Activated B cell treated with CpG ODN at 0.5 μM for 24 hours (primary cell): Measurements from ENCODE around the gene APAF1. TPM values are rescaled to one million over a fixed set of nuclear protein-coding genes. Genes with fewer than 3 reads are reported as not detected.

Experiments used
- ATAC-seq: fragments of 200-7000 bp; cut with Tn5 transposase; one replicate; pipeline ENCODE4 v1.10.0; 2021; ENCODE audit warnings: low read depth, mild to moderate bottlenecking, moderate library complexity
- CTCF ChIA-PET: fragments of 350-600 bp; sonication (Branson Sonifier 250); formaldehyde crosslinking; loops from one replicate; lab custom pipeline; 2021; ENCODE audit warnings: antibody characterized with exemption; lab: Charles Lee
- POLR2A ChIA-PET: fragments of 350-600 bp; sonication (Branson Sonifier 250); formaldehyde crosslinking; loops from one replicate; lab custom pipeline; 2021; ENCODE audit warnings: antibody characterized with exemption; lab: Charles Lee
- DNase-seq: peaks from one replicate; pipeline ENCODE4 v3.0.0; 2022
- H3K27ac Mint-ChIP-seq: one replicate; pipeline ENCODE4 v1.8.0; 2020; ENCODE audit warnings: mixed read lengths
- H3K27me3 Mint-ChIP-seq: one replicate; pipeline ENCODE4 v1.8.0; 2021; ENCODE audit warnings: mixed read lengths
- H3K36me3 Mint-ChIP-seq: one replicate; pipeline ENCODE4 v1.8.0; 2021; ENCODE audit warnings: low read depth, mixed read lengths
- H3K4me1 Mint-ChIP-seq: one replicate; pipeline ENCODE4 v1.8.0; 2021; ENCODE audit warnings: mixed read lengths
- H3K4me3 Mint-ChIP-seq: one replicate; pipeline ENCODE4 v1.8.0; 2020; ENCODE audit warnings: mild to moderate bottlenecking, mixed read lengths
- H3K9me3 Mint-ChIP-seq: one replicate; pipeline ENCODE4 v1.8.0; 2020; ENCODE audit warnings: mixed read lengths
- intact Hi-C: fragments of 100-400 bp; cut with micrococcal nuclease; formaldehyde crosslinking; loops from one replicate; pipeline ENCODE4 v1.15.1; 2024
- total RNA-seq: library from RNA; stranded (reverse); gene quantifications from 2 replicates; pipeline ENCODE4 v1.2.3, GENCODE V29; 2022
- TF ChIP-seq, protein P1 (sequence below): fragments of 200-600 bp; IDR thresholded peaks from one replicate; pipeline ENCODE4 v1.8.0; 2022; ENCODE audit warnings: antibody characterized with exemption, mild to moderate bottlenecking

Gene APAF1
- total RNA-seq, 1 donor from 2014 or later: 24.0 TPM

DNA sequence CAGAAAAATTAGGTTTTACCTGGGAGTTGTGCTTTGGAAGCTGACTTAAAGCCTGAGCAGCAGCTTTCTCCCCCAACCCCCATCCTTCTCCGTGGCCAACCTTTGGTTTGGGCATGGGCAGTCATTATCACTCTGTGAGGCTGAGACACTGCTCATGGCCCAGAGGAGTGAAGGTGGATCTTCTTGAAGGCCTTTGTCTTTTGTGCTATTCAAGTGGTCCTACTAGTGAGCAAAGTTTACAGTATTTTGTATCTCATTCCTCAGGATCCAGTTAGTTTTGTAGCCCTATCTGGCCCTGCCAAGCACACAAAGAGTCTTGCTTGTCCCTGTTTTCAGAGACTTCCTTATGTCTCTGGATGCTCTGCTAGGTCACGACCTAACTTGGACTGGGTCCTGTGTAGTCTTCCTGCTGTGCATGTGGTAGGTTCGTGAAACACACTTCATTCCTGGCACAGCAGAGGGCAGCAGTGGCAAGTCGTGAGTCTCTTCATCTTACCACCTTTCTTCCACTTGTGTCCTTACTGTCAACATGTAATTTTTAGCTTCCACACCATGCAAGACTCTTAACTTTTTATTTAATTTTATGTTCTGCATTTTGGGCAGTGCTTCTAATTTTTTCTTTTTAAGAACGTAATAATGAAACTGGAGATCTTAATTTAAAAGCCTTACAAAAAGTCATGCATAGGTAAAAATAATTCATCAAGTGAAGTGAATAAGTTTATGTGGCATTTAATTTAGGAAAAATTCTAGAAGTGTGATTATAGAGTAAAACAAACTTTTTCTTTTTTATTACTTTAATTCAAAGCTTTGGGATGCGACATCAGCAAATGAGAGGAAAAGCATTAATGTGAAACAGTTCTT is 53.7 kb downstream of the APAF1 start:
- peaks cover 75% of the 10 kb centered on the region for H3K36me3 Mint-ChIP-seq
- POLR2A ChIA-PET: no interaction called here
- TF ChIP-seq, protein P1, sequence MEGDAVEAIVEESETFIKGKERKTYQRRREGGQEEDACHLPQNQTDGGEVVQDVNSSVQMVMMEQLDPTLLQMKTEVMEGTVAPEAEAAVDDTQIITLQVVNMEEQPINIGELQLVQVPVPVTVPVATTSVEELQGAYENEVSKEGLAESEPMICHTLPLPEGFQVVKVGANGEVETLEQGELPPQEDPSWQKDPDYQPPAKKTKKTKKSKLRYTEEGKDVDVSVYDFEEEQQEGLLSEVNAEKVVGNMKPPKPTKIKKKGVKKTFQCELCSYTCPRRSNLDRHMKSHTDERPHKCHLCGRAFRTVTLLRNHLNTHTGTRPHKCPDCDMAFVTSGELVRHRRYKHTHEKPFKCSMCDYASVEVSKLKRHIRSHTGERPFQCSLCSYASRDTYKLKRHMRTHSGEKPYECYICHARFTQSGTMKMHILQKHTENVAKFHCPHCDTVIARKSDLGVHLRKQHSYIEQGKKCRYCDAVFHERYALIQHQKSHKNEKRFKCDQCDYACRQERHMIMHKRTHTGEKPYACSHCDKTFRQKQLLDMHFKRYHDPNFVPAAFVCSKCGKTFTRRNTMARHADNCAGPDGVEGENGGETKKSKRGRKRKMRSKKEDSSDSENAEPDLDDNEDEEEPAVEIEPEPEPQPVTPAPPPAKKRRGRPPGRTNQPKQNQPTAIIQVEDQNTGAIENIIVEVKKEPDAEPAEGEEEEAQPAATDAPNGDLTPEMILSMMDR: no peak
- intact Hi-C loops: no loop called here
- H3K4me3 Mint-ChIP-seq: no peak overlapping the region
- ATAC-seq (no peak), DNase-seq (no peak)
- H3K9me3 Mint-ChIP-seq: no peaks in the 10 kb centered on the region
- H3K27ac Mint-ChIP-seq: no peak overlapping the region
- CTCF ChIA-PET: no interaction called here
- H3K4me1 Mint-ChIP-seq: no peaks in the 10 kb centered on the region
- H3K27me3 Mint-ChIP-seq: no peaks in the 10 kb centered on the region

DNA sequence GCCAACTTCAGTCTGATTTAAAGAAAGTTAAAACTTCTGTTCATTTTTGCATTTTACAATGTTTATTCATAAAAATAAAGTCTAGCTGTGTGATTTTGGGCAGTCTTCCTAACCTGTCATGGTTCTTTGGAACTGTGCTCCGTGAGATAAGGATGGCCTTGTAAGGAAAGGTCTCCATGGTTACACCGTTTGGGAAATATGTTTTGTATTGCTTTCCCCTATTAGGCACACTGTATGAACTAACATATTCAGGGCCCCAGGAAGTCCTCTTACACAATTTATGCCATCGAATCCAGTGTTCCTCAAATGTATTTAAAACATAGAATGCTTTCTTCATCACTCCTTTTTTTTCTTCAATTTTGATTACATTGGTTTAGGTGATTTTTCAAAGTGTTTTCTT is 54.5 kb downstream of the APAF1 start:
- POLR2A ChIA-PET: no interaction called here
- TF ChIP-seq, protein P1: no peak
- Mint-ChIP-seq H3K36me3 (peaks cover 71% of the 10 kb centered on the region), H3K4me3 (no peak overlapping the region), H3K27ac (no peak overlapping the region), H3K27me3 (no peaks in the 10 kb centered on the region), H3K9me3 (no peaks in the 10 kb centered on the region), H3K4me1 (no peaks in the 10 kb centered on the region)
- intact Hi-C loops: no loop called here
- DNase-seq: no peak
- no peak for ATAC-seq
- CTCF ChIA-PET: no interaction called here

DNA sequence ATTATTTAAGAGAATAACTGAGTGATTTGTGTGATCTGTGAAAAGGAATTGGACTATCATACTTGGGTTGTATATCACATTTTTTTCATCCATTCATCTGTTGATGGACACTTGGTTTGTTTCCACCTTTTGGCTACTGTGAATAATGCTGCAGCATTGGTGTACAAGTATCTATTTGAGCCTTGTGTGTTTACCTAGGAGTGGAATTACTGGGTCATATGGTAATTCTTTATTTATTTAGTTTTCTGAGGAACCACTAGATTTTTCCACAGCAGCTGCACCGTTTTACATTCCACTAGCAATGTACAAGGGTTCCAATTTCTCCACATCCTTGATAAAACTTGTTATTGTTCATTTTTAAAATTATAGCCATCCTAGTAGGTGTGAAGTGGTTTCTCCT is 56.1 kb downstream of the APAF1 start:
- POLR2A ChIA-PET: no interaction called here
- no peaks in the 10 kb centered on the region for H3K27me3 Mint-ChIP-seq
- H3K4me1 Mint-ChIP-seq: no peaks in the 10 kb centered on the region
- TF ChIP-seq, protein P1: no peak
- H3K9me3 Mint-ChIP-seq: no peaks in the 10 kb centered on the region
- DNase-seq (no peak), ATAC-seq (no peak)
- H3K27ac Mint-ChIP-seq: no peak overlapping the region
- CTCF ChIA-PET: no interaction called here
- H3K4me3 Mint-ChIP-seq: no peak overlapping the region
- peaks cover 66% of the 10 kb centered on the region for H3K36me3 Mint-ChIP-seq
- intact Hi-C loops: no loop called here

DNA sequence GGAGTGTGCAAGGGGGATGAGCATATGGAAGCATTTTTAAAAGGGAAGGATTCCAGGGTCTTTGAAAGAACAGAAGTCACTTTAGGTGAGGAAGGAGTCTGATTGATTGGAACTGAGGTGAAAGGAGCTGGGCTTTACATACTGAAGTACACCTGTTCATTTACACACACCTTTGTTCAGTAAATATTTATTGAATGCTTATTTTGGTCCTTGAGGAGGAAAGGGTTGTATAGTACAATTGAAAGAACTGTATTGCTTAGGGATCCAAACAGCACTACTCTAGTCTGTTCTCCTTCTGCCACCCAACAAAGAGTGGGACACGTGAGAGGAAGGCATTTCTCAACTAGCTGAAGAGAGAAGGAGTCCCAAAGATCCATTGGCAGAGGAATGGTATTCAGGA is 63.9 kb downstream of the APAF1 start:
- no peak for ATAC-seq
- Mint-ChIP-seq H3K36me3 (peaks cover 73% of the 10 kb centered on the region), H3K27me3 (no peaks in the 10 kb centered on the region), H3K4me3 (no peak overlapping the region), H3K27ac (no peak overlapping the region), H3K4me1 (no peaks in the 10 kb centered on the region), H3K9me3 (no peaks in the 10 kb centered on the region)
- ChIA-PET POLR2A (no interaction called here), CTCF (no interaction called here)
- DNase-seq: no peak
- intact Hi-C loops: no loop called here
- TF ChIP-seq, protein P1: no peak

DNA sequence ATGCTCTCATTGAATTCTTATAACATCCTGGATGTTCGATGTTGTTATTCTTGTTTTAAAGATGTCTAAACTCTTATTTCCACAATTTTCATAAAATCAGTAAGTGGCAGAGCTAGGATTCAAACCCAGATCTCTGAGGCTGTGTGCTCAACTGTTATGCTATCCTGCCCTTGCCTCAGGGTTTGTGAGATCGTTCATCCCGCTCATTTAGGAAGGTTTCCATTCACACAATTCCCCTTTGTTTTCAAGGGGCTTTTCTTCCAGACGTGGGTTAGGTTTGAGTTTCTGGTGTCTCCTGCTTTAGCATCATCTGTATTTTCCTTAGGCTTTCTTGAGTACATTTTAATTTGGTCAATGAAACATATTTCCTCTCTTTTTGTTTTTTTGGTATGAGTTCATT is 69.3 kb downstream of the APAF1 start:
- Mint-ChIP-seq H3K4me1 (no peaks in the 10 kb centered on the region), H3K36me3 (peaks cover 73% of the 10 kb centered on the region), H3K27ac (no peak overlapping the region), H3K27me3 (no peaks in the 10 kb centered on the region), H3K4me3 (no peak overlapping the region), H3K9me3 (no peaks in the 10 kb centered on the region)
- intact Hi-C loops: no loop called here
- ATAC-seq (no peak), DNase-seq (no peak)
- TF ChIP-seq, protein P1: no peak
- ChIA-PET CTCF (no interaction called here), POLR2A (no interaction called here)
